ENCODE measurements around the gene ARMS2.

DNA sequence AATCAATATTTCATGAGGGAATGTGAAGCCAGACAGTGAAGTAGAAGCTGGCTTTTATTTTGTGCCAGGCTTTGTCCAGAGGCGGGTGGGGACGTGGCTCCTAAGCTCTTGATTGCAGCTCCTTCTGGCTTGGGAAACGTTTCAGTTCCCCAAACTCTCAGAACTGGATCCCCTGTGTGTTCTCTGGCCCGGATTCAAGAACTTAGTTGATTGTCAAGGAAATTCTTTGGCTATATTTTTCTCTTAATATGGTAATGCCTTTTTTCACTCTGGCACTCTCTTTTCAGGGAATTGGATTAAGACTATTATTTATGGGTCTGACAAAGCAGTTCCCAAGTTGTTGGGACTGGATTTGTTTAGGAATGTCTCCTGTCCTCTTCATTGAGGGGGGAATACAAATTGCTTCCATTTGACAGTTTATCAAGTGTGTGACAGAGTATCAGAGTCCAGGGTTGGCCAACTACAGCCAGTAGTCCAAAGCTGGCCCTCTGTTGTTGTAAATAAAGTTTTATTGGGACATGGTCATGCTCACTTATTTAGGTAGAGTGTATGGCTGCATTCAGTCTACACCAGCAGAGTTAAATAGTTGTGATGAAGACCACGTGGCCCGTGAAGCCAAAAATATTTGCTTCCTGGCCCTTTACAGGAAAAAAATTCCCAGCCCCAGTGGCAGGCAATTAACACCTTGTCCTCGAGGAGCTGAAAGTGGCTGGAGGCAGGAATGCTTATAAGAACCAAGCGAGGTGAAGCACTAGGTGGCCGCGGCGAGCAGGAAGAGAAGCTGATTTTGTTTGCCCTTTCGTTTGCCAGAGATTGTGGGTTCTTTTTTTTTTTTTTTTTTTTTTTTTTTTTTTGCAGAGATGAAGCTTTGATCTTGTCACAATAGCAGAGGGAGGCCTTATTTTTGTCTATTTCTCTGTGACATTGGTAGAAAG, 41.2 kb downstream of the ARMS2 start:
- TF ChIP-seq, protein P1, sequence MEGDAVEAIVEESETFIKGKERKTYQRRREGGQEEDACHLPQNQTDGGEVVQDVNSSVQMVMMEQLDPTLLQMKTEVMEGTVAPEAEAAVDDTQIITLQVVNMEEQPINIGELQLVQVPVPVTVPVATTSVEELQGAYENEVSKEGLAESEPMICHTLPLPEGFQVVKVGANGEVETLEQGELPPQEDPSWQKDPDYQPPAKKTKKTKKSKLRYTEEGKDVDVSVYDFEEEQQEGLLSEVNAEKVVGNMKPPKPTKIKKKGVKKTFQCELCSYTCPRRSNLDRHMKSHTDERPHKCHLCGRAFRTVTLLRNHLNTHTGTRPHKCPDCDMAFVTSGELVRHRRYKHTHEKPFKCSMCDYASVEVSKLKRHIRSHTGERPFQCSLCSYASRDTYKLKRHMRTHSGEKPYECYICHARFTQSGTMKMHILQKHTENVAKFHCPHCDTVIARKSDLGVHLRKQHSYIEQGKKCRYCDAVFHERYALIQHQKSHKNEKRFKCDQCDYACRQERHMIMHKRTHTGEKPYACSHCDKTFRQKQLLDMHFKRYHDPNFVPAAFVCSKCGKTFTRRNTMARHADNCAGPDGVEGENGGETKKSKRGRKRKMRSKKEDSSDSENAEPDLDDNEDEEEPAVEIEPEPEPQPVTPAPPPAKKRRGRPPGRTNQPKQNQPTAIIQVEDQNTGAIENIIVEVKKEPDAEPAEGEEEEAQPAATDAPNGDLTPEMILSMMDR (IDR thresholded peaks at IDR 0.05): no peak
- TF ChIP-seq ZFX (IDR thresholded peaks at IDR 0.05; ENCODE audit: borderline replicate concordance): no peak
